Peyer's patch (tissue), 4 donors: Measurements from ENCODE around the gene PGLYRP2.

ENCODE experiments used
- POLR2A ChIP-seq, 2 donors: fragments of 450-650 bp; IDR thresholded peaks; one replicate each; pipeline ENCODE4 v1.5.1; 2017; ENCODE audit warnings: antibody characterized with exemption in 2 of 2, mild to moderate bottlenecking in 2 of 2, moderate library complexity in 2 of 2
- TF ChIP-seq, protein P1 (sequence below), 6 experiments: fragments of 450-650 bp in 4 of 6; fragments of 200-600 bp in 2 of 6; sonication (generic) in 1 of 6; IDR thresholded peaks; one replicate each; pipeline ENCODE4 v1.5.1; 2017 to 2019; ENCODE audit warnings: antibody characterized with exemption in 6 of 6, mild to moderate bottlenecking in 3 of 6, moderate library complexity in 1 of 6

DNA sequence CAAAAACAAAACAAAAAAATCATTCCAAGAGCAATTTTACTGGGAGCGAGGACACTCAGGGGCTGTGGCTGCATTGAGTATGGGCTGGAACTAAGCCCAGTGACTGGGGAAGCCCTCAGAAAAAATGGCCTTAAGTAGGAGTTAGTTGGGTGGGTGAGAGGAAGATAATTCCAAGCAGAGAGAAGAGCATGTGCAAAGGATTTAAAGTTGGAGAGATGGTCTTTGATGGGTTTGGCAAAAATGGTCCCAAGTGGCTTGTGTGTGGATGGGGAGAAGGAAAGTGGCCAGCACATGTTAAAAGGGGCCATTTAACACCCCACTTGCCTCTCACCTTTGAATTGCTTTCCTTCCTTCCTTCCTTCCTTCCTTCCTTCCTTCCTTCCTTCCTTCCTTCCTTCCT, 22.3 kb upstream of the PGLYRP2 start:
- TF ChIP-seq, protein P1, sequence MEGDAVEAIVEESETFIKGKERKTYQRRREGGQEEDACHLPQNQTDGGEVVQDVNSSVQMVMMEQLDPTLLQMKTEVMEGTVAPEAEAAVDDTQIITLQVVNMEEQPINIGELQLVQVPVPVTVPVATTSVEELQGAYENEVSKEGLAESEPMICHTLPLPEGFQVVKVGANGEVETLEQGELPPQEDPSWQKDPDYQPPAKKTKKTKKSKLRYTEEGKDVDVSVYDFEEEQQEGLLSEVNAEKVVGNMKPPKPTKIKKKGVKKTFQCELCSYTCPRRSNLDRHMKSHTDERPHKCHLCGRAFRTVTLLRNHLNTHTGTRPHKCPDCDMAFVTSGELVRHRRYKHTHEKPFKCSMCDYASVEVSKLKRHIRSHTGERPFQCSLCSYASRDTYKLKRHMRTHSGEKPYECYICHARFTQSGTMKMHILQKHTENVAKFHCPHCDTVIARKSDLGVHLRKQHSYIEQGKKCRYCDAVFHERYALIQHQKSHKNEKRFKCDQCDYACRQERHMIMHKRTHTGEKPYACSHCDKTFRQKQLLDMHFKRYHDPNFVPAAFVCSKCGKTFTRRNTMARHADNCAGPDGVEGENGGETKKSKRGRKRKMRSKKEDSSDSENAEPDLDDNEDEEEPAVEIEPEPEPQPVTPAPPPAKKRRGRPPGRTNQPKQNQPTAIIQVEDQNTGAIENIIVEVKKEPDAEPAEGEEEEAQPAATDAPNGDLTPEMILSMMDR (IDR thresholded peaks at IDR 0.05), result no peak
- TF ChIP-seq POLR2A (IDR thresholded peaks at IDR 0.05), result no peak
